ENCODE results near the gene MICU2.

The MICU2 gene, protein sequence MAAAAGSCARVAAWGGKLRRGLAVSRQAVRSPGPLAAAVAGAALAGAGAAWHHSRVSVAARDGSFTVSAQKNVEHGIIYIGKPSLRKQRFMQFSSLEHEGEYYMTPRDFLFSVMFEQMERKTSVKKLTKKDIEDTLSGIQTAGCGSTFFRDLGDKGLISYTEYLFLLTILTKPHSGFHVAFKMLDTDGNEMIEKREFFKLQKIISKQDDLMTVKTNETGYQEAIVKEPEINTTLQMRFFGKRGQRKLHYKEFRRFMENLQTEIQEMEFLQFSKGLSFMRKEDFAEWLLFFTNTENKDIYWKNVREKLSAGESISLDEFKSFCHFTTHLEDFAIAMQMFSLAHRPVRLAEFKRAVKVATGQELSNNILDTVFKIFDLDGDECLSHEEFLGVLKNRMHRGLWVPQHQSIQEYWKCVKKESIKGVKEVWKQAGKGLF

DNA sequence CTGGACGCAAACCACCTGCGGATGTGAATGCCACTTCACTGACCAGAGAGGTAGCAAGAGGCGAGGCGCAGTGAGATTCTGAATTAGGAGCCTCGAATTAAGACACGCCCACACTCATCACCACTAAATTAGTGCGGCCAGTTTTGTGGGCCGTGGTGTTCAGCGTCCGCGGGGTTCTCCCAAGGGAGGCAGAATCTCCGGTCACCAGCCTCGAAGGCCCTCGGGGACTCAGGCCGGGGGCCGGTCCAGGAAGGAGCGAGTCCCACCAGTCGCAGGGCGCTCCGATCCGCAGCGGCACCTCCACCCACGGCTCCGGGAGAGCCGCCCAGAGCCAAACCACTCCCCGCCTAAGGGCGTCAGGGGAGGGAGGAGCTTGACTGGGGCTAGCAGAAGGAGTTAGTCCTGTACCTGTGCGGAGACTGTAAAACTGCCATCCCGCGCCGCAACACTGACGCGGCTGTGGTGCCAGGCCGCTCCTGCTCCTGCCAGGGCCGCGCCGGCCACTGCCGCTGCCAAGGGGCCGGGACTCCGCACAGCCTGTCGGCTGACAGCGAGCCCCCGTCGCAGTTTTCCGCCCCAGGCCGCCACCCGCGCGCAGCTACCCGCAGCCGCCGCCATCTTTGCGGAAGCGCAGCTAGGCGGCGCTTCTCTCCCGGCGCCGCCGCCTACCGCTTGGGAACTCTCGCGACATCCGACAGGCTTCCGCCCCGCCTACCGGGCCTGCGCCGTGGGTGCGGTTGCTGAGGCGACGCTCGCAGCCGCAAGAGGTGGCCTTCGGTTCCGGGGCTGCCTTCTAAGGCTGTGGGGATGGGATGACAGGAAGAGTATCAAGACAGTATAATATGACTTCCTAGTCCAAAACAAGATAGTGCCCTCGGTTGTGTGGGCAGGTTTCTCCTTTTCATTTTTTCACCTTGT is at the start of gene MICU2:
Gene MICU2, minus strand, starts transcription at position 640 of the 918 bp plus-strand sequence. Its CDS starts 22 bp downstream, at position 618.
- peak; percentile 83 for DNase-seq (ENCODE audit: low read depth)

DNA sequence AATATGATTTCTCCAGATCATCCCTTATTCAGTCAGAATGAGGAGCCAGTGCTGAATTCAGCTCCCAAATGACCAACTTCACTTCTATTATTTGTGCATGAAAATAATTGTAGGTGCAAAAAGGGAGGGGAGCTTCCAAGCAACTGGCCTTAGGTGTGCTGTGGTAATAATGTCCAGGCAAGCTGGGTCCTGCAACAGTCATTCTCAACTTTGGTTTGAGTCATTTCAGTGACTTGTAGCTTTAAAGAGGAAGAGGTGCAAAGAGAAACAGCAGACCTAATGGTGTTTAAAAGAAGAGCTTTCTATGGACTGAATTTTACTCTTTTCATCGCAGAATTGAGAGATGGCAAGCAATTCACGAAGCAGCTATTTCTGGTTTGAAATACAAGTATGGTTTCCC is 37.7 kb upstream of the MICU2 start:
- no peak for DNase-seq (ENCODE audit: low read depth)

- no peak for DNase-seq (ENCODE audit: low read depth)
Measured at GRCh38 chr13:21639561-21639960, 35.6 kb upstream of the MICU2 start.

- peak; percentile 10 for DNase-seq (ENCODE audit: low read depth)
Measured at GRCh38 chr13:21638319-21639282, 34.6 kb upstream of the MICU2 start.

DNA sequence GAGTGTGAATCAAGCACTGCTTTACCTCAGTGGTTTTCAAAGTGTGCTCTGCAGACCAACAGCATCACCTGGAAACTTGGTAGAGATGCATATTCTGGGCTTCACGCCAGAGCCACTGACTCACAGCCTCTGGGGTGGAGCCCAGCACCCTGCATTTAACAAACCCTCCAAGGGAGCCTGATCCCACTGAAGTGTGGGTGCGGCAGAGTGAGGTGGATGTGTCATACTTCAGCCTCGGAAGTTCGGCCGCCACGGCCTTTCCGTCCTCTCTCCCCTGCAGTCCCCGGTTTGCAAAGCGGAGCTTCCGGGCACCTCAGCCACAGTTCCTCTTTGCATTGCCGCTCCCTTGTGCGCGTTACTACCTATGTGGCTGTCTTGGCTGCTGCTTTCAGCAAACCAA is 33.3 kb upstream of the MICU2 start:
- no peak for DNase-seq (ENCODE audit: low read depth)

DNA sequence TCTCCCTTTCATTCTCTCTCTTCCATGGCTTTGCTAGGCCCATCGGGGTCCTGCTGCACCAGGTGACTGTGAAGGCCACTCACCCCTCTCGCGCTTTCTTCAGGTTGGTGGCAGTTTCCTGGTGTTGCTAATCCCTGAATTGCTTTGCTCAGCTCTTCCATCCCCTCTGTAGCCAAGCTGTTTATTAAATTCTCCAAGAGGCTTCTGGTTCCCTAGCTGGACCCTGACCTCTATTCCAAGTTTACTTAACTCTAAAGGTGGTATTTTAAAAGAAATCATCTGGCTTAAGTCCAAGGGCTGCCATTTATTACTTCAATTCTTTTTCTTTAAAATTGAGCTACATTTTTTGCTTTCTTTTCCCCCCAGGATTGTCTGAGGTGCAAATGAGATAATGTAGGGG is 32.7 kb upstream of the MICU2 start:
- no peak for DNase-seq (ENCODE audit: low read depth)

DNA sequence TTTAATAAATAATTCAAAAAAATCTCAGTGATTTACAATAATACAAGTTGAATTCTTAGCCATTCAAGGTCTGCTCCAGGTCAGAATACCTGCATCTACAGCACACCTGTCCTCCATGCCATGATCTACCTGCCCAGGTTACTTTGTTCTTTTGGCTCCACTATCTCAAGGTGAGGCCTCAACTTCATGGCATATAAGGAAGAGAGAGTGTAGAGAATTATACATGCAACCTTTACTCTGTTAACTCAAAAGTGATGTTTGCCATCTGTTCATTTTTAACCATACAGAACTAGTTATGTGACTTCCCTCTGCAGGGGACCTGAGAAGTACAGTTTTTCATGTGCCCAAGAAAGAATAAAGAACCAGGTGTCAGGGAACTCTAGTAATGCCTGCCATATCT is 28.2 kb upstream of the MICU2 start:
- no peak for DNase-seq (ENCODE audit: low read depth)

GRCh38 chr13:21625366-21625765 is 21.4 kb upstream of the MICU2 start:
- peak; percentile 11 for DNase-seq (ENCODE audit: low read depth)

GRCh38 chr13:21620861-21621260 is 16.9 kb upstream of the MICU2 start:
- DNase-seq (ENCODE audit: low read depth) = no peak

DNA sequence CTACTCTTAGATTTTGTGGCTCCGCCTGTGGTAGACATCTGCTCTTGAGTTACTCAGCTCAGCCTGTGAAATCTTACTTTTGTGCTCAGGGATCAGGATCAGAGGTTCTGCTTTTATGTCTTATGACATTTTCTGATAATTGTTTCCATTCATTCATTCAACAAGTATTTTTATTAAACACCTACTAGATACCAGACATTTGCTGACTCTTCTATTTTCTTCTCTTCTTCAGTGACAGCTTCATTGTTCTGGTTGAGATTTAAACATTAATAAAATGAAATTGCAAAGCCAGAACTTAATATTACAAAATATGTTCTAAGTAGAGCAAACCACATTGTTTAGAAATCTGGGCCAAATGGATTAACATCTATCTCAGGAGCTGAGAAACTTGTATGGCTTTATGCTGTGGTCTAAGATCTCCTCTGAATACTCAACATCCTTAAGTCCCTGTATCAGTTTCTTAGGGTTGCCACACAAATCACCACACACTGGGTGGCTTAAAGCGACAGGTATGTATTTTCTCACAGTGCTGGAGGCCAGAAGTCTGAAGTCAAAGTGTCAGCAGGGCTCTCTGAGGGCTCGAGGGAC is 15.8 kb upstream of the MICU2 start:
- DNase-seq (ENCODE audit: low read depth) = no peak

GRCh38 chr13:21616880-21617279 is 12.9 kb upstream of the MICU2 start:
- no peak for DNase-seq (ENCODE audit: low read depth)

- DNase-seq (ENCODE audit: low read depth) = no peak
Measured at GRCh38 chr13:21616205-21616866, 12.4 kb upstream of the MICU2 start.

GRCh38 chr13:21615427-21615826 is 11.5 kb upstream of the MICU2 start:
- DNase-seq (ENCODE audit: low read depth) = no peak

GRCh38 chr13:21613791-21614190 is 9.8 kb upstream of the MICU2 start:
- DNase-seq (ENCODE audit: low read depth) = no peak

GRCh38 chr13:21611385-21611784 is 7.4 kb upstream of the MICU2 start:
- DNase-seq (ENCODE audit: low read depth) = no peak

- DNase-seq (ENCODE audit: low read depth) = no peak
Measured at GRCh38 chr13:21610687-21611086, 6.7 kb upstream of the MICU2 start.

- DNase-seq (ENCODE audit: low read depth) = no peak
Measured at GRCh38 chr13:21608961-21609360, 5.0 kb upstream of the MICU2 start.

DNA sequence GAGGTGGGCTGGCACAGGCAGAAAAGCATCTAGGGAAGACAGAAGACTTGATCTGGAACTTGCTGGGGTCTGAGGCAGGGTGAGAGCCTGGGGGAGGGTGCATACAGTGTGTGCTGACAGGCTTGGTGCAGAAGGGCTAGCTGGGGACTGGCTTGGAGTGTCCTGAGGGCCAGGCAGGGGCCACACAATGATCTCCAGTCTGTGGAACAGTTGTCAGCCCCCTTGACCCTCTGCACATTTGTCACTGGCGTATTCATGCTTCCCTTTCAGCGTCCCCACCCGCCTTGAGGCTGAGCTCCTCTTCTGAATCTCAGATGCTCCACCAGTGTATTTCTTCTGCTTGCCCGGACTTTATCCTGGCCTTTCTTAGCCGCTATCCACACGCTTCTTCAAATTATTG is 2.8 kb upstream of the MICU2 start:
- no peak for DNase-seq (ENCODE audit: low read depth)

GRCh38 chr13:21606251-21606650 is 2.3 kb upstream of the MICU2 start:
- DNase-seq (ENCODE audit: low read depth) = no peak

- no peak for DNase-seq (ENCODE audit: low read depth)
Measured at GRCh38 chr13:21596722-21597121, 7.2 kb downstream of the MICU2 start.

- DNase-seq (ENCODE audit: low read depth) = no peak
Measured at GRCh38 chr13:21595546-21595822, 8.5 kb downstream of the MICU2 start.
